Testis (tissue), 2 donors: Measurements from ENCODE around the gene KCNV2.

ENCODE experiments used
- CTCF ChIP-seq, 3 experiments: fragments of 450-650 bp in 2 of 3; fragments of 200-600 bp in 1 of 3; sonication (generic) in 1 of 3; IDR thresholded peaks; one replicate each; pipeline ENCODE4 v1.5.1; 2016 to 2019; ENCODE audit warnings: antibody characterized with exemption in 3 of 3, mild to moderate bottlenecking in 2 of 3, moderate library complexity in 1 of 3
- POLR2A ChIP-seq: fragments of 450-650 bp; IDR thresholded peaks from one replicate; pipeline ENCODE4 v1.6.1; 2017; ENCODE audit warnings: antibody characterized with exemption, mild to moderate bottlenecking, moderate library complexity

GRCh38 chr9:2758162-2758897, 41.0 kb downstream of the KCNV2 start:
- TF ChIP-seq CTCF (IDR thresholded peaks at IDR 0.05) (no peak), POLR2A (no peak)
